ENCODE data around the gene HOXD3.

The HOXD3 gene

GRCh38 chr2:176133389-176133788 lies 23.7 kb upstream of the HOXD3 start:
- peak; percentile 56 for DNase-seq

- DNase-seq: peak; percentile 93
Measured at GRCh38 chr2:176134035-176134434, 23.1 kb upstream of the HOXD3 start.

GRCh38 chr2:176135035-176135440 lies 22.1 kb upstream of the HOXD3 start:
- peak; percentile 30 for DNase-seq

- no peak for DNase-seq
Measured at GRCh38 chr2:176136374-176137251, 20.5 kb upstream of the HOXD3 start.

GRCh38 chr2:176137252-176137580 lies 19.9 kb upstream of the HOXD3 start:
- DNase-seq: no peak

GRCh38 chr2:176137906-176138305 lies 19.2 kb upstream of the HOXD3 start:
- no peak for DNase-seq

GRCh38 chr2:176138526-176138922 lies 18.6 kb upstream of the HOXD3 start:
- DNase-seq: no peak

GRCh38 chr2:176138923-176139660 lies 18.0 kb upstream of the HOXD3 start:
- no peak for DNase-seq

- DNase-seq: no peak
Measured at GRCh38 chr2:176139661-176140512, 17.2 kb upstream of the HOXD3 start.

- DNase-seq: peak; percentile 80
Measured at GRCh38 chr2:176140513-176141317, 16.4 kb upstream of the HOXD3 start.

- no peak for DNase-seq
Measured at GRCh38 chr2:176142281-176142680, 14.8 kb upstream of the HOXD3 start.

GRCh38 chr2:176145085-176145969 lies 11.8 kb upstream of the HOXD3 start:
- DNase-seq: no peak

- DNase-seq: no peak
Measured at GRCh38 chr2:176146101-176146500, 11.0 kb upstream of the HOXD3 start.

- DNase-seq: no peak
Measured at GRCh38 chr2:176146645-176147044, 10.5 kb upstream of the HOXD3 start.

- DNase-seq: no peak
Measured at GRCh38 chr2:176147210-176147799, 9.8 kb upstream of the HOXD3 start.

- no peak for DNase-seq
Measured at GRCh38 chr2:176147800-176148496, 9.2 kb upstream of the HOXD3 start.

GRCh38 chr2:176148751-176149421 lies 8.2 kb upstream of the HOXD3 start:
- no peak for DNase-seq

GRCh38 chr2:176149481-176149938 lies 7.6 kb upstream of the HOXD3 start:
- DNase-seq: no peak

GRCh38 chr2:176149939-176150583 lies 7.0 kb upstream of the HOXD3 start:
- no peak for DNase-seq

Measured in NCI-H526 treated with DMSO at 0.1 percent for 48 hours (cell line).